ENCODE results near the gene WDR27.

GRCh38 chr6:169626169-169626568 is 75.7 kb downstream of the WDR27 start:
- TF ChIP-seq CTCF (tag by site-specific recombination; IDR thresholded peaks at IDR 0.05) (no peak), REST (tag by site-specific recombination; IDR thresholded peaks at IDR 0.05) (no peak), ZBTB1 (tag by site-specific recombination; IDR thresholded peaks at IDR 0.05) (no peak), SETDB1 (IDR thresholded peaks at IDR 0.05; ENCODE audit: insufficient read length, low read length) (no peak), ZNF529 (tag by site-specific recombination; IDR thresholded peaks at IDR 0.05; ENCODE audit: insufficient replicate concordance) (no peak), MYNN (tag by site-specific recombination; IDR thresholded peaks at IDR 0.05; ENCODE audit: borderline replicate concordance) (no peak), ZNF138 (tag by site-specific recombination; IDR thresholded peaks at IDR 0.05; ENCODE audit: borderline replicate concordance) (no peak), GLI2 (tag by site-specific recombination; IDR thresholded peaks at IDR 0.05; ENCODE audit: borderline replicate concordance, low read depth) (no peak), ZNF549 (tag by site-specific recombination; IDR thresholded peaks at IDR 0.05) (no peak)

Measured in HEK293 (cell line).